ENCODE data around the gene NPAS2.

GRCh38 chr2:100976645-100977391 lies 156.9 kb downstream of the NPAS2 start:
- TF ChIP-seq POLR2A (IDR thresholded peaks at IDR 0.05) (no peak), CTCF (IDR thresholded peaks at IDR 0.05) (no peak)

Data from adrenal gland (tissue), 5 donors.